Pancreas (tissue), 10 donors: ENCODE data around the gene HIRA. TPM values are rescaled to one million over a fixed set of nuclear protein-coding genes. Genes with fewer than 3 reads are reported as not detected.

Experiments
- ATAC-seq, 4 donors: fragments of 200-7000 bp; cut with Tn5 transposase; one replicate each; pipeline versions ENCODE4 v1.8.0 to v1.9.1; 2020; ENCODE audit warnings: mild to moderate bottlenecking in 4 of 4, moderate library complexity in 4 of 4
- DNase-seq, 6 donors: peaks; one replicate each; pipeline ENCODE4 v3.0.0-alpha.2; 2020
- FAIRE-seq: peaks from 2 replicates; lab custom pipeline; 2012; peaks lifted over from hg19 to GRCh38; lab: Jason Lieb, UNC
- H3K27ac ChIP-seq, 4 donors: fragments of 200-600 bp; sonication (generic); 1 replicate in 3 of 4; 2 replicates in 1 of 4; pipeline versions ENCODE4 v1.5.0 to v1.8.0; 2020
- H3K27me3 ChIP-seq, 4 donors: fragments of 200-600 bp; one replicate each; pipeline ENCODE4 v1.8.0; 2021
- H3K36me3 ChIP-seq, 3 donors: fragments of 200-600 bp; sonication (generic) in 1 of 3; one replicate each; pipeline versions ENCODE4 v1.5.0 to v1.8.0; 2020 to 2021
- H3K4me1 ChIP-seq, 3 donors: fragments of 200-600 bp; one replicate each; pipeline ENCODE4 v1.8.0; 2021
- H3K4me3 ChIP-seq, 4 donors: fragments of 200-600 bp; sonication (generic) in 2 of 4; one replicate each; pipeline versions ENCODE4 v1.5.0 to v1.8.0; 2020 to 2021
- H3K9me3 ChIP-seq, 4 donors: fragments of 200-600 bp; one replicate each; pipeline ENCODE4 v1.8.0; 2021
- WGBS, 2 donors: extraction: QIAGEN DNeasy Blood & Tissue Kit; methylation state at CpG; one replicate each; pipeline ENCODE4 v1.1.7; 2013; 5-methylcytosine and 5-hydroxymethylcytosine counted together
- intact Hi-C, 3 donors: fragments of 100-400 bp; cut with DNase I; formaldehyde crosslinking; loops; one replicate each; pipeline versions ENCODE4 v1.11.1 to v1.14.2; 2022
- polyA plus RNA-seq, 2 donors: library from polyadenylated mRNA; stranded (reverse); fragments of 200-250 nt; gene quantifications; one replicate each; pipeline ENCODE4 v1.2.3, GENCODE V29; 2013
- total RNA-seq, 6 donors: library from RNA; stranded (reverse); fragmentation: NEBNext Ultra II Directional in 4 of 6; extraction: Animal tissue kit (Norgen Biotek cat#: 25700) in 4 of 6; gene quantifications; one replicate each; pipeline versions ENCODE4 v1.2.1 to v1.2.4, GENCODE V29; 2021 to 2023
- TF ChIP-seq, protein P1 (sequence below), 4 donors: fragments of 200-600 bp; sonication (generic) in 3 of 4; IDR thresholded peaks; one replicate each; pipeline versions ENCODE4 v1.5.0 to v1.8.0; 2021; ENCODE audit warnings: antibody characterized with exemption in 4 of 4
- donor health status: healthy with polysubstance abuse.
- donor health status: DM: no; HTN: no; CAD: no; lungs with moderate emphysema.
- donor health status: DM: no; HTN: no; CAD: no.
- donor health status: control.
- donor health status: control.
- donor health status: Bipolar disorder and iron deficiency.
- donor health status: DM: yes; HTN: yes; CAD: no.
- donor health status: DM: no; HTN: no; CAD: no.
- donor health status: DM: no; HTN: no; CAD: no.
- donor health status: DM: yes; HTN: yes; CAD: no.

The HIRA gene
- total and polyA plus RNA-seq, 8 donors = 6.1 to 14.6 (median 9.5) TPM

DNA sequence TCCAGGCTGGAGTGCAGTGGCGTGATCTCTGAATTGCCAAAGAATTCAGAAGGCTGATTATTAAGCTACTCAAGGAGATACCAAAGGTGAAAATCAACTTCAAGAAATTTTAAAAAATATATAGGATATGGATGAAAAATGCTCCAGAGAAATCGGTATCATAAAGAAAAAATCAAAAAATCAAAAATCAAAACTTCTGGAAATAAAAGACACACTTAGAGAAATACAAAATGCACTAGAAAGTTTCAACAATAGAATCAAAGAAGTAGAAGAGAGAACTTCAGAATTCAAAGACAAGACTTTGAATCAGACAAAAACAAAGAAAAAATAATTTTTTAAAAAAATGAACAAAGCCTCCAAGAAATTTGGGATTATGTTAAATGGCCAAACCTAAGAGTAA lies 94.4 kb downstream of the HIRA start:
- Histone ChIP-seq H3K9me3 (no peaks in the 10 kb centered on the region), H3K27ac (no peak overlapping the region), H3K27me3 (no peaks in the 10 kb centered on the region), H3K4me1 (no peaks in the 10 kb centered on the region), H3K36me3 (peaks cover 0 to 23% (median 4%) of the 10 kb centered on the region in 3 donors), H3K4me3 (no peak overlapping the region)
- TF ChIP-seq, protein P1, sequence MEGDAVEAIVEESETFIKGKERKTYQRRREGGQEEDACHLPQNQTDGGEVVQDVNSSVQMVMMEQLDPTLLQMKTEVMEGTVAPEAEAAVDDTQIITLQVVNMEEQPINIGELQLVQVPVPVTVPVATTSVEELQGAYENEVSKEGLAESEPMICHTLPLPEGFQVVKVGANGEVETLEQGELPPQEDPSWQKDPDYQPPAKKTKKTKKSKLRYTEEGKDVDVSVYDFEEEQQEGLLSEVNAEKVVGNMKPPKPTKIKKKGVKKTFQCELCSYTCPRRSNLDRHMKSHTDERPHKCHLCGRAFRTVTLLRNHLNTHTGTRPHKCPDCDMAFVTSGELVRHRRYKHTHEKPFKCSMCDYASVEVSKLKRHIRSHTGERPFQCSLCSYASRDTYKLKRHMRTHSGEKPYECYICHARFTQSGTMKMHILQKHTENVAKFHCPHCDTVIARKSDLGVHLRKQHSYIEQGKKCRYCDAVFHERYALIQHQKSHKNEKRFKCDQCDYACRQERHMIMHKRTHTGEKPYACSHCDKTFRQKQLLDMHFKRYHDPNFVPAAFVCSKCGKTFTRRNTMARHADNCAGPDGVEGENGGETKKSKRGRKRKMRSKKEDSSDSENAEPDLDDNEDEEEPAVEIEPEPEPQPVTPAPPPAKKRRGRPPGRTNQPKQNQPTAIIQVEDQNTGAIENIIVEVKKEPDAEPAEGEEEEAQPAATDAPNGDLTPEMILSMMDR (IDR thresholded peaks at IDR 0.05) = no peak
- intact Hi-C loops = no loop called here
- DNase-seq (no peak), FAIRE-seq (peak; percentile 60), ATAC-seq (no peak)
- 96 to 99% methylated on average over 2 of the region's 2 CpGs for WGBS, 2 donors

- intact Hi-C loops = no loop called here
- Histone ChIP-seq H3K27me3 (no peaks in the 10 kb centered on the region), H3K4me1 (no peaks in the 10 kb centered on the region), H3K4me3 (no peak overlapping the region), H3K9me3 (no peaks in the 10 kb centered on the region), H3K36me3 (peaks cover 0 to 30% (median 10%) of the 10 kb centered on the region in 3 donors), H3K27ac (no peak overlapping the region)
- 90 to 91% methylated on average over 7 of the region's 7 CpGs for WGBS, 2 donors
- no peak for DNase-seq
- TF ChIP-seq, protein P1 (IDR thresholded peaks at IDR 0.05) = no peak
- FAIRE-seq = no peak
- ATAC-seq = no peak
Observed at GRCh38 chr22:19336133-19337075, 95.1 kb downstream of the HIRA start.

GRCh38 chr22:19331975-19332374 lies 99.6 kb downstream of the HIRA start:
- FAIRE-seq = no peak

GRCh38 chr22:19331474-19331873 lies 100.1 kb downstream of the HIRA start:
- FAIRE-seq = no peak

More at GRCh38 chr22:19331975-19332374, 99.6 kb downstream of the HIRA start:
- H3K4me1 ChIP-seq = no peaks in the 10 kb centered on the region
- intact Hi-C loops = no loop called here
- H3K27me3 ChIP-seq = no peaks in the 10 kb centered on the region
- H3K4me3 ChIP-seq = no peak overlapping the region
- TF ChIP-seq, protein P1 (IDR thresholded peaks at IDR 0.05) = no peak
- 96 to 99% methylated on average over 5 of the region's 5 CpGs for WGBS, 2 donors
- DNase-seq = no peak
- no peaks in the 10 kb centered on the region for H3K9me3 ChIP-seq
- ATAC-seq = no peak
- peaks cover 5 to 37% (median 22%) of the 10 kb centered on the region in 3 donors for H3K36me3 ChIP-seq
- no peak overlapping the region for H3K27ac ChIP-seq

More at GRCh38 chr22:19331474-19331873, 100.1 kb downstream of the HIRA start:
- intact Hi-C loops = no loop called here
- Histone ChIP-seq H3K27ac (no peak overlapping the region), H3K36me3 (peaks cover 5 to 35% (median 21%) of the 10 kb centered on the region in 3 donors), H3K9me3 (no peaks in the 10 kb centered on the region), H3K27me3 (no peaks in the 10 kb centered on the region), H3K4me3 (no peak overlapping the region), H3K4me1 (no peaks in the 10 kb centered on the region)
- 96 to 97% methylated on average over 7 of the region's 7 CpGs for WGBS, 2 donors
- ATAC-seq = no peak
- DNase-seq = no peak
- TF ChIP-seq, protein P1 (IDR thresholded peaks at IDR 0.05) = no peak
